SHP77 (cell line): Measurements from ENCODE around the gene KAZALD1.
"Not testable (repeated sequence)": the region's sequence is repeated elsewhere in the genome, so short reads cannot be mapped to it uniquely, and the experiment has no call there.

Experiments used
- DNase-seq, 2 experiments: peaks; one replicate each; lab custom pipeline; 2025; lab: John Stamatoyannopoulos, UW

KAZALD1 gene

GRCh38 chr10:101030496-101031127, 31.2 kb upstream of the KAZALD1 start:
- DNase-seq: no peak

- peak; percentile 78 to 83 for DNase-seq
These were observed 30.5 kb upstream of the KAZALD1 start, which contains the start of the genes PDZD7 and SFXN3 for GRCh38 chr10:101031128-101031795. Gene PDZD7, minus strand, starts transcription at chr10:101031129. Its CDS starts 910 bp downstream, at chr10:101030219. Gene SFXN3, plus strand, starts transcription at chr10:101031234. Its CDS starts 3,461 bp downstream, at chr10:101034695.

- peak in 1 of 2 experiments; percentile 42 for DNase-seq
These were observed 29.8 kb upstream of the KAZALD1 start for GRCh38 chr10:101031796-101032636.

- DNase-seq: no peak
These were observed 29.1 kb upstream of the KAZALD1 start for GRCh38 chr10:101032637-101033224.

- DNase-seq: no peak
These were observed 28.5 kb upstream of the KAZALD1 start for GRCh38 chr10:101033276-101033675.

GRCh38 chr10:101034404-101034803, 27.4 kb upstream of the KAZALD1 start:
- not testable (repeated sequence) for DNase-seq

GRCh38 chr10:101035314-101035713, 26.5 kb upstream of the KAZALD1 start:
- no peak for DNase-seq

GRCh38 chr10:101035916-101036702, 25.7 kb upstream of the KAZALD1 start:
- DNase-seq: no peak

GRCh38 chr10:101036726-101037125, 25.1 kb upstream of the KAZALD1 start:
- DNase-seq: no peak

- no peak for DNase-seq
These were observed 23.3 kb upstream of the KAZALD1 start for GRCh38 chr10:101038484-101038883.

- DNase-seq: no peak
These were observed 21.7 kb upstream of the KAZALD1 start for GRCh38 chr10:101040061-101040460.

- DNase-seq: no peak
These were observed 20.9 kb upstream of the KAZALD1 start for GRCh38 chr10:101040851-101041250.

GRCh38 chr10:101041252-101041761, 20.5 kb upstream of the KAZALD1 start:
- peak; percentile 59 to 78 for DNase-seq

GRCh38 chr10:101042118-101042517, 19.7 kb upstream of the KAZALD1 start:
- no peak for DNase-seq

- DNase-seq: peak; percentile 92 to 97
These were observed 19.0 kb upstream of the KAZALD1 start for GRCh38 chr10:101042667-101043362.

- DNase-seq: peak in 1 of 2 experiments; percentile 26
These were observed 18.5 kb upstream of the KAZALD1 start for GRCh38 chr10:101043363-101043707.

GRCh38 chr10:101044117-101044516, 17.7 kb upstream of the KAZALD1 start:
- DNase-seq: no peak

- DNase-seq: no peak
These were observed 15.2 kb upstream of the KAZALD1 start for GRCh38 chr10:101046332-101047238.

- DNase-seq: no peak
These were observed 14.5 kb upstream of the KAZALD1 start for GRCh38 chr10:101047268-101047667.
